ENCODE results near the gene SLC25A44.

Gene SLC25A44

GRCh38 chr1:156155756-156156510, 38.0 kb upstream of the SLC25A44 start:
- in situ Hi-C loops (cut with MboI; ENCODE audit: low sequenced_read_pairs, unreplicated experiment) = no loop called here
- no peak for DNase-seq (ENCODE audit: low spot score)
- TF ChIP-seq, protein P1, sequence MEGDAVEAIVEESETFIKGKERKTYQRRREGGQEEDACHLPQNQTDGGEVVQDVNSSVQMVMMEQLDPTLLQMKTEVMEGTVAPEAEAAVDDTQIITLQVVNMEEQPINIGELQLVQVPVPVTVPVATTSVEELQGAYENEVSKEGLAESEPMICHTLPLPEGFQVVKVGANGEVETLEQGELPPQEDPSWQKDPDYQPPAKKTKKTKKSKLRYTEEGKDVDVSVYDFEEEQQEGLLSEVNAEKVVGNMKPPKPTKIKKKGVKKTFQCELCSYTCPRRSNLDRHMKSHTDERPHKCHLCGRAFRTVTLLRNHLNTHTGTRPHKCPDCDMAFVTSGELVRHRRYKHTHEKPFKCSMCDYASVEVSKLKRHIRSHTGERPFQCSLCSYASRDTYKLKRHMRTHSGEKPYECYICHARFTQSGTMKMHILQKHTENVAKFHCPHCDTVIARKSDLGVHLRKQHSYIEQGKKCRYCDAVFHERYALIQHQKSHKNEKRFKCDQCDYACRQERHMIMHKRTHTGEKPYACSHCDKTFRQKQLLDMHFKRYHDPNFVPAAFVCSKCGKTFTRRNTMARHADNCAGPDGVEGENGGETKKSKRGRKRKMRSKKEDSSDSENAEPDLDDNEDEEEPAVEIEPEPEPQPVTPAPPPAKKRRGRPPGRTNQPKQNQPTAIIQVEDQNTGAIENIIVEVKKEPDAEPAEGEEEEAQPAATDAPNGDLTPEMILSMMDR (IDR thresholded peaks at IDR 0.05; ENCODE audit: borderline replicate concordance, control extremely low read depth, extremely low read depth, insufficient read depth, missing control alignments) = no peak

GRCh38 chr1:156157506-156157905, 36.4 kb upstream of the SLC25A44 start:
- TF ChIP-seq, protein P1 (IDR thresholded peaks at IDR 0.05; ENCODE audit: borderline replicate concordance, control extremely low read depth, extremely low read depth, insufficient read depth, missing control alignments) = no peak
- in situ Hi-C loops (cut with MboI; ENCODE audit: low sequenced_read_pairs, unreplicated experiment) = no loop called here
- no peak for DNase-seq (ENCODE audit: low spot score)

DNA sequence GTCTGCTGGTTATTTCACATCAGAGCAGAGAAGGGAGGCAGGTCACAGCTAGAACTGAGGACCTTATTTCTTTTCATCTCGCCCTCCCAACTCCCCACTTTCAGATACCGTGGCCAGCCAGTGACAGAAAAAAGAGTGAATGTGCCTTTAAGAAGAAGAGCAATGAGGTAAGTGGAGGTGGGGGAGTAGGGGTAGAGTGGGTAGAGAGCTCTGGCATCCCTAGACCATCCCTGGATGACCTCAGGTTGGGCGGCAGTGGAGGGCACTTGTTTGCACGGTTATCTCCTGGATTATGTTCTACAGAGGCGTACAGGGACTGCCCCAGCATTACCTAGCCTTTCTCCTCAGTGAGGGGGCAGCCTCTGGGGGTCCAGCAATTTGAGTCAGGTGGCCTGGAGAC, 35.9 kb upstream of the SLC25A44 start:
- in situ Hi-C loops (cut with MboI; ENCODE audit: low sequenced_read_pairs, unreplicated experiment) = no loop called here
- DNase-seq (ENCODE audit: low spot score) = no peak
- TF ChIP-seq, protein P1 (IDR thresholded peaks at IDR 0.05; ENCODE audit: borderline replicate concordance, control extremely low read depth, extremely low read depth, insufficient read depth, missing control alignments) = no peak

DNA sequence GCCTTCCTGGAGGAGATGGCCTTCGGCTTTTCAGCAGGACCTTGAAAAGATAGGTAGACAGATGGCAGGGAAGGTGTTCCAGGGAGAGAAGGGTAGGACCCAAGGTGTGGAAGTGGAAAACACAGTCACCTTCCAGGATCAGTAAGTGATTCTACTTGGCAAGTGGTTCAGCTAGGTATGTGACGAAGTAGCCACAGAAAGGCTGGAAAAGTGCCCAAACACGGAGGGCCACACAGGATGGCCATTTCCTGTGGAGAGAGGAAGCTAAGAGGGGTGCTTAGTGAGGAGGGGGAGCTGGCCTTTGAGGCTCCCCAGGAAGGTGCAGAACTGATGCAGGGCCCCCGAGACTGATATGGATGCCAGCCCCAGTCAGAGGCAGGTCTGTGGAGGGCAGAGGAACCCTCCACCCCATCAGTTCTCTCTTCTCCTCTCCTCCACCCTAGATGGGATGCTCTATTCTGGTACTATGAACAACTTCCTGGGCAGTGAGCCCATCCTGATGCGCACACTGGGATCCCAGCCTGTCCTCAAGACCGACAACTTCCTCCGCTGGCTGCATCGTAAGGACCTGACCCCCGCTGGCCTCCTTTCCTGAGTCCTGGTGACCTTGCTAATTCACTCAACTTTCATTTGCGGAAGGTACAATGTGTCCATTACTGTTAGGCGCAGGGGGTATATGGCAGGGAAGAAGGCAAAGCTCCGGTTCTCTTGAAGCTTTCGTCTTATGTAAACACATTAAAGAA, 33.7 kb upstream of the SLC25A44 start:
- TF ChIP-seq, protein P1 (IDR thresholded peaks at IDR 0.05; ENCODE audit: borderline replicate concordance, control extremely low read depth, extremely low read depth, insufficient read depth, missing control alignments) = no peak
- DNase-seq (ENCODE audit: low spot score) = no peak
- in situ Hi-C loops (cut with MboI; ENCODE audit: low sequenced_read_pairs, unreplicated experiment) = no loop called here

GRCh38 chr1:156160743-156161171, 33.1 kb upstream of the SLC25A44 start:
- in situ Hi-C loops (cut with MboI; ENCODE audit: low sequenced_read_pairs, unreplicated experiment) = no loop called here
- peak; percentile 73 for DNase-seq (ENCODE audit: low spot score)
- TF ChIP-seq, protein P1 (IDR thresholded peaks at IDR 0.05; ENCODE audit: borderline replicate concordance, control extremely low read depth, extremely low read depth, insufficient read depth, missing control alignments) = no peak

DNA sequence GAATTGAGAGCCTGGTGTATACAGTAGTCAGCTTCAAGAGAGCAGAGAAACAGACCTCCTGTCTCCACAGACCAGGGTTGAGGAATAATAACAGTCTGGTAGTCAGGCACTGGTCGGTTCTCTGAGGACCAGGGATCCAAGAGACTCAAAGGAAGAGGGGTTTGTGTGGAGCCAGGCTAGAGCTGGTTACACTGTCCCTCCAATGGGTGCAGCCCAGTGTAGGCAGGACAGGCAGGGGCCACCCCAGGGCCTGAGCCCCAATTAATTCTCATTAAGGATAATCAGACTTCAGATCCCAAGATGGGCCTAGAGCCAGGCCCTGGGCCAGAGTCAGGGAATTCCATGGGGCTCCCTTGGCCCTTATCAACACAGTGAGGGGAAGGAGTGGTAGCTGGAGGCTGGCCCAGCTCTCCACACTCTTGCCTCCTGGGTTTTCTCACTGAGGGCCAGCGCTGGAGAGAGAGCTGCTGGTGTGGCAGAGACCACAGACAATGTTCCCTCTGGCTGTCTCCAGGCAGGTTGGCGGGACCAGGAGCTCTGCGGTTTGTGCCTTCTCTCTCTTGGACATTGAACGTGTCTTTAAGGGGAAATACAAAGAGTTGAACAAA, 31.4 kb upstream of the SLC25A44 start:
- no peak for DNase-seq (ENCODE audit: low spot score)
- TF ChIP-seq, protein P1 (IDR thresholded peaks at IDR 0.05; ENCODE audit: borderline replicate concordance, control extremely low read depth, extremely low read depth, insufficient read depth, missing control alignments) = no peak
- in situ Hi-C loops (cut with MboI; ENCODE audit: low sequenced_read_pairs, unreplicated experiment) = no loop called here

Measured in GM13976 (cell line).